Inflammatory macrophage treated with lipopolysaccharide for 1 hour (primary cell): ENCODE results near the gene SUPT7L.
"Not testable (repeated sequence)": the region's sequence is repeated elsewhere in the genome, so short reads cannot be mapped to it uniquely, and the experiment has no call there.

Experiments used
- DNase-seq, 2 donors: peaks; one replicate each; pipeline ENCODE4 v3.0.0-alpha.2; 2020 to 2022

The SUPT7L gene

DNA sequence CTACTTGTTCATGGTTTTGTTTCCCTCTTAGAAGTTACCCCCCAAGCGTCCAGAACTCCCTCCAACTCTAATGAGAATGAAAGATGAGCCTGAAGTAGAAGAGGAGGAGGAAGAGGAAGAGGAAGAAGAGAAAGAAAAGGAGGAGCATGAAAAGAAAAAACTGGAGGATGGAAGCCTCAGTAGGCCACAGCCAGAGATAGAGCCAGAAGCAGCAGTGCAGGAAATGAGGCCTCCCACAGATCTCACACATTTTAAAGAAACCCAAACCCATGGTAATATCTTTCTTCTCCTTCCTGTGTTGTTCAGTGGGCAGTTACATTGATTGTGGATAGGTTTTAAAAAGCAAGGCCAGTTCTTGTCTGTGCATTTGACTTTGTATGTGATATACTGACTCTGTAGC is 21.6 kb upstream of the SUPT7L start:
- not testable (repeated sequence) for DNase-seq

GRCh38 chr2:27683390-27684071 is 20.1 kb upstream of the SUPT7L start:
- peak; percentile 84 to 100 for DNase-seq

DNA sequence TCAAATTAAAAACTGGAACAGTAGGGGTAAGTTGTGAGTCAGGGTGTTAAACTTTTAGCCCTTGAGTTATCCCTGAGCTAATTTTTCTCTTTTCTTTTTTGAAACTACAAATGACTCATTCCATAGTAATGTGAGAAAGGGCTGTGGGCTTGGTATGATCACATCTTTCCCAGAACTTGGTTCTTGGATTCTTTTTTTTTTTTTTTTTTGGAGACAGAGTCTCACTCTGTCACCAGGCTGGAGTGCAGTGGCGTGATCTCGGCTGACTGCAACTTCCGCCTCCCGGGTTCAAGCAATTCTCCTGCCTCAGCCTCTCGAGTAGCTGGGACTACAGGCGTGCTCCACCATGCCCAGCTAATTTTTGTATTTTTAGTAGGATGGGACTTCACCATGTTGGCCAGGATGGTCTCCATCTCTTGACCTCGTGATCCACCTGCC is 18.9 kb upstream of the SUPT7L start:
- peak in 1 of 2 donors; percentile 83 for DNase-seq

DNA sequence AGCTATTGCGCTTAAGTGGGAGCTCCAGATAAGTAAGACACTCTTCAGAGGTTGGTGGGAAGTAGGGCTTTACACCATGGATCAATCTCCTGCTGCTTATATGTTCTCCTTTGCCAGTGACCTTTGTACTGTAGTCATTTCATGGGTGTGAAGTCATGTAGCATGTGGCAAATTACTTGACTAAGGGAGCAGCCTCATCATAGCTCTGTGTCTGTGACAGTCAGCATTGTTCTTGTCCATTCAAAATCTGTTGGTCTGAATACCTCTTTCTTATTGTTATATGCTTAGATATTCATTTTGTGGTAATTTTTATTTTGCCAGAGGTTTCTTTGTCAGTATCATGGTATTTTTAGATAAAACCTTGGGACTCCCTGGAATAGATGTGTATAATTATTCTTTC is 18.4 kb upstream of the SUPT7L start:
- DNase-seq, result peak; percentile 32 to 80

GRCh38 chr2:27680571-27680970 is 17.2 kb upstream of the SUPT7L start:
- DNase-seq, result no peak

DNA sequence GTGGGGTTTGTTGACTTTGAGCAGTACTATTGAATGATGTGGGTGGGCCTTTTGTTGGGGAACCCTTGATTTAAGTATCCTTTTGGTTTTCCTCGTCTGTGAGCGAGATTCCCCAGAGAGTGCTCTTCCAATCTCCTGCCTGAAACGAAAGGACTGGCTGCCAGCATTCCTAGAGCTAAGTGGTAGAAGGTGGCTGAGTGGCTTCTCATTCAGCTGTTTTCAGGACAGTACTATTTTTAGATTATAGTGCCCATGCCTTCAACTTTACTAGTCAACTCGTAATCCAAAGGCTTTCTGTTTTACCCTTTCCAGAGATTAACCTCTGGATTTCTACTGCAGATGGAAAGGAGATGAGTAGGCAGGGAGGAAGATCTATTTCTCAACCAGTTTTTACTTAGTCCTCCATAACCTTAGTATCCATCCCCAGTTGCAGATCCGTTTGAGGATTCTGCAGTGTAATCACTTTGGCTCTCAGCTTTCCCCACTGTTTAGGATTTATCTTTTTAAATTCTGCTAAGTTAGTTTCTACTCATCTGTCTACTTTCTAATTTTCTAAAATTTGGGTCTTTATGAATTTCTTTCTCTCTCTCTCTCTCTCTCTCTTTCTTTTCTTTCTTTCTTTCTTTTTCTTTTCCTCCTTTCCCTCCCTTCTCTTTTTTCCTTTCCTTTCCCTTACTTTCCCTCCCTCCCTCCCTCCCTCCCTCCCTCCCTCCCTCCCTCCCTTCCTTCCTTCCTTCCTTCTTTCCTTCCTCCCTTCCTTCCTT is 9.5 kb upstream of the SUPT7L start:
- DNase-seq, result no peak

- DNase-seq, result no peak
These were observed 7.8 kb upstream of the SUPT7L start for GRCh38 chr2:27671235-27671634.

DNA sequence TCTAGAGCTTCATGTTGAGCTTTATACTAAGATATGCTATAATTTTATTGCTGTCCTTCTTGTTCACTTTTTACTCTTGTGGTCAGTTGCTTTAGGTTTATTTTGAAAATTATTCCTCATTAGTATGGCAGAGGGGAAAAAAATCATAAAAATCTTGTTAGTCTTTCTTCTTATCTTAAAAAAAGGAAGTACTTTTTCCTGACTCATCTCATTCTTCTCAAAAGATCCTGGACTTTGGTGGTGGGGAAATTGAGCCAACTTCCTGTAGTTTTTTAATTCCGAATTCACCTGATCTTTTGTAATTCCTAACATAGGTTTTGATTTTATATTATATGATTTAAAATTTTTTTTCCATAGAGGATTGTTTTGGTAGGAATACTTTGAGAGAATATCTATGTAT is 4.0 kb upstream of the SUPT7L start:
- DNase-seq, result peak; percentile 23 to 28

- peak; percentile 23 to 26 for DNase-seq
These were observed 1.4 kb upstream of the SUPT7L start for GRCh38 chr2:27664622-27665363.

- DNase-seq, result peak in 1 of 2 donors; percentile 1
These were observed 750 bp upstream of the SUPT7L start for GRCh38 chr2:27664154-27664574.

DNA sequence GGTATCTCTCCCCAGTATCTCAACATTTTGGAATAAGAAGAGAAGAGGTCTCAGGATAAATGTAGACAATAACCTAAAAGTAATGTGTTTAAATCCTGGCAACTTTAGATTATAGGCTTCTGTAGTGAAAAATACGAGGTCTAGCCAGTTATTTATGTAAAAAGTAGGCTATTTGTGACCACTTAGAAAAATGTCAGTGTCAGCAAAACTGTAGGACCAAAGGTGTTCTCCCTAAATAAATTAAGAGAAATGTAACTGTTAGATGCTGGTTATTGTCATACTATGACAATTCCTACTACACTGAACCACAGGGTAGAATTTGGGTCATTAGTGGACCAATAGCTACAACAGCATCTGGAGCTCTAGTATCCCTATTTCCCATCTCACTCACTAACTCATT is 2.0 kb downstream of the SUPT7L start:
- no peak for DNase-seq

GRCh38 chr2:27655155-27655951 is 8.1 kb downstream of the SUPT7L start:
- no peak for DNase-seq

GRCh38 chr2:27653397-27653796 is 10.0 kb downstream of the SUPT7L start:
- DNase-seq, result no peak

- no peak for DNase-seq
These were observed 10.6 kb downstream of the SUPT7L start for GRCh38 chr2:27652790-27653189.

- DNase-seq, result no peak
These were observed 11.1 kb downstream of the SUPT7L start for GRCh38 chr2:27652341-27652740.

DNA sequence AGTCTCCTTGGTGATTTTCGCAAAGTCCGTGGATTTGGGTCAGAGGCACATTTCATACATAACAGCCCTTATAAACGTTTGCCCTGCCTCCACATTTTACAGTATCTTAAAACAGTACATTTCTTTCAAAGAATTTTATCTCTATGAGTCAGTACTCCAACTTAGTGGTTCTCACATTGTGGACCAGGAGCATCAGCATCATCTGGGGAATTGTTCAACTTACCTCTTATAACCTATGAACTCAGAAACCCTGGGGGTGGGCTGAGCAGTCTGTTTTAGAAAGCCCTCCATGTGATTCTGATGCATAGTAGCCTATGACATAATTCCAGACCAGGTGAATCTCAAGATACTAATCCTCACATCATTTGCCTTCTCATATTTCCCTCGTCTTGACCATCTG is 12.4 kb downstream of the SUPT7L start:
- DNase-seq, result no peak

GRCh38 chr2:27647737-27648136 is 15.7 kb downstream of the SUPT7L start:
- DNase-seq, result no peak

DNA sequence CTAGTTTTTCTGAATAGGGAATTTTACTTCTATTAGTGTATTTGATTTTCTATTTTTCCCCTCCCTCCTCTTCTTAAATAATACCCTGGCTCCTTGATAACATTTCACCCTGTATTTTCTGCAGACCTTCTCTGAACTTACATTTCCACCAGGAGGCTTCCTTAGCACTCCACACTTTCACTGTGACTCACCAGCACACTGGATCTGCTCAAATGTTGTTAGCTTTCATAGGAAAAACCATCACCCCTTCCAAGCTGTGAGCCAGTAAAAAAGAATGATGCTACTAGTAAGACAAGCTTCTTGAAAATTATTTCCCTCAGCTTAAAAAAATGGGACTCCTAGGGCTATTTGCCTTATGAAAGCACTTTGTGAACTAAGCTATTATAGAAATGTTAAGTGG is 16.1 kb downstream of the SUPT7L start:
- no peak for DNase-seq

DNA sequence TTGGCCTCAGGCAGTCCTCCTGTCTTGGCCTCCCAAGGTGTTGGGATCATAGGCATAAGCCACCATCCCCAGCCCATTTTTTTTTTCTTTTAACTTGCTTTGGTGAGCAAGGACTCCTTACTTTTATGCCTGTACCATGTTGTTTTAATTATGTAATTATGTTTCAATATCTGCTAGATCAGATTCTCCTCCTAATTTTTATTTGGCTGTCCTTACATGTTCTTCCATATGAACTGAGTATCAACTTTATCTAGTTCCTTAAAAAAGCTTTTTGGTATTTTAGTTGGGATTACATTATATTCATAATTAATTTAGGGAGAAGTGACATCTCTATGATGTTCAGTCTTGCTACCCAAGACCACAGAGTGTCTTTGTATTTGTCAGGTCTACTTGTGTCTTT is 18.2 kb downstream of the SUPT7L start:
- DNase-seq, result no peak

DNA sequence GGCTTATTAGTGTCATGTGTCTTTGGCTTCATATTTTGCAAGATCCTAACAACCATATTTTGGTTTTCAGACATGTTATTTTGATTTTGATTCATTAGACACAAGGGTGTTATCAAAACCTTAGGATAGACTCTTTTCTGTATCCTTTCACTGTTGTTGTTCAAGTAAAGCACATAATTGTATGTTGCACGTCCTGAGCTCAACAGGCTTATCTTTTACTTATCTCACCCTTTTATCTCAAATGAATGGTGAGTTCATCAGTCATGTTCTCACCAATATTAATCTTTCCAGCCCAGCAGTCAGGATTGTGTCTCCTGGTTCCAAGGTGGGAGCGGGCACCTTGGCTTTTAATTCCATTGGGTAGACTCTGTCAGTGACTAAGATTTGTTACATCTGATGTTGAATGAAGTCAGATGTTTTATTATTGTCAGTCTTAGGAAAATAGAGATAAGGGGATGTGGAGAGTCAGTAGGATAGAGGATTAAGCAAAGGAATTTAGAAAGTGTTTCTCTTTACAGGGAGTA is 22.6 kb downstream of the SUPT7L start:
- no peak for DNase-seq

GRCh38 chr2:27638709-27639108 is 24.7 kb downstream of the SUPT7L start:
- no peak for DNase-seq

DNA sequence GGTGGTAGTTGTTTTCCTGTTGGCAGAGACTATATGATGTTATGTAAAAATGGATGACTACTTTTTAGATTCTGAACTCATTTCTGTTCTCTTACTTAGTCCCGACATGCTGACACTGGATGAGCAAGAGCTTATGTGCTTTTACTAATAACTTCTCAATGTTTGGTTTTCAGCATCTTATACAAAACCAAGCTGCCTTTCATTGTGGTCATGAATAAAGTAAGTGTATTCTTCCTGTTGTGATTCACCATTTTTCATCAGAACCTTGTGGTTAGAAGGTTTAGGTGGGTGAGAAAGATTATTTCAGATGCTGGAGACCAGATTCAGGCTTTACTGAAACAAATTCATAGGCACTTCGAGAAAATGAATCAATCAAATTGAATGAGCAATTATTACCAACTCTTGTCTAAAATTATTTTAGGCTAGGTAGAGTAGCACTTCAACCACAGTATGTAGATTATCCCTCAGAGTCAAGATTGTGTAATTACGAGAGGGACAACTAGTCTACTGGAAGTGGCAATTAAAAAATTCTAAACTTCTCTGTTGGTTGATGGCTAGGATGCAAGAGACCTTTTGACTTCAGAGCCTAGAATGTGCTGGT is 25.3 kb downstream of the SUPT7L start:
- no peak for DNase-seq
